Measurements from ENCODE around the gene PHF1. TPM values are rescaled to one million over a fixed set of nuclear protein-coding genes. Genes with fewer than 3 reads are reported as not detected.

The PHF1 gene
- total and polyA plus RNA-seq, 2 of the 13 experiments (the other 11 are each of a cell fraction or from before 2014, with no cell fraction given), result 25.4 to 61.9 TPM

GRCh38 chr6:33380272-33380981 lies 30.4 kb upstream of the PHF1 start:
- POLR2A ChIA-PET, result no interaction called here
- ATAC-seq, result no peak
- Histone ChIP-seq H3K9me3 (ENCODE audit: low read length) (no peaks in the 10 kb centered on the region), H2AFZ (ENCODE audit: low read length) (no peak overlapping the region), H3K27me3 (ENCODE audit: control insufficient read depth in 1 of 2, insufficient read depth in 2 of 2, low read length in 2 of 2) (no peaks in the 10 kb centered on the region), H4K20me1 (ENCODE audit: insufficient read depth, low read length) (no peaks in the 10 kb centered on the region), H3K9ac (ENCODE audit: insufficient read depth, low read depth, low read length) (no peak overlapping the region), H3K4me1 (ENCODE audit: insufficient read depth, low read length) (peaks cover 13% of the 10 kb centered on the region), H3K79me2 (ENCODE audit: insufficient read depth, low read length) (no peaks in the 10 kb centered on the region), H3K4me2 (ENCODE audit: low read depth, low read length) (no peak overlapping the region), H3K36me3 (replicated peaks in 1 of 2; ENCODE audit: control insufficient read depth in 1 of 2, insufficient read depth in 2 of 2, low read length in 2 of 2) (no peaks in the 10 kb centered on the region), H3K27ac (ENCODE audit: extremely low read length, insufficient read depth, low read length) (no peak overlapping the region), H3K4me3 (replicated peaks in 1 of 3; ENCODE audit: insufficient read depth in 1 of 3, low read depth in 2 of 3, low read length in 3 of 3) (no peak overlapping the region)
- intact Hi-C loops (cut with micrococcal nuclease; ENCODE audit: unreplicated experiment) (no loop called here), in situ Hi-C loops (cut with HindIII; ENCODE audit: extremely low pct_ligation_motif_present, low pct_unique_long_range_greater_than_20kb) (no loop called here)
- 51% methylated on average over 2 of the region's 2 CpGs for WGBS (ENCODE audit: low lambda C conversion rate)
- BruUV-seq (replicated peaks), result no TSS peak
- DNase-seq (ENCODE audit: low spot score), result no peak
- TF ChIP-seq NFATC3 (CRISPR knock-in tag; IDR thresholded peaks at IDR 0.05), result no peak
- TF ChIP-seq ONECUT2 (CRISPR knock-in tag; IDR thresholded peaks at IDR 0.05), result no peak
- TF ChIP-seq TBX3 (IDR thresholded peaks at IDR 0.05; ENCODE audit: borderline replicate concordance), result no peak
- TF ChIP-seq ZKSCAN1 (IDR thresholded peaks at IDR 0.05; ENCODE audit: low read length), result no peak
- TF ChIP-seq ZKSCAN5 (CRISPR knock-in tag; IDR thresholded peaks at IDR 0.05), result no peak
- TF ChIP-seq GPN1 (CRISPR knock-in tag; IDR thresholded peaks at IDR 0.05; ENCODE audit: borderline replicate concordance), result no peak
- no peak for TF ChIP-seq MAF1 (CRISPR knock-in tag; IDR thresholded peaks at IDR 0.05; ENCODE audit: borderline replicate concordance)
- no peak for TF ChIP-seq ZFP82 (CRISPR knock-in tag; IDR thresholded peaks at IDR 0.05; ENCODE audit: borderline replicate concordance)
- TF ChIP-seq SPEN (CRISPR knock-in tag; IDR thresholded peaks at IDR 0.05; ENCODE audit: low read depth), result no peak
- no peak for TF ChIP-seq SOX6 (IDR thresholded peaks at IDR 0.05)
- TF ChIP-seq SOX6 (CRISPR knock-in tag; IDR thresholded peaks at IDR 0.05), result no peak
- no peak for TF ChIP-seq CBX2 (IDR thresholded peaks at IDR 0.05; ENCODE audit: low read depth, low read length)
- no peak for TF ChIP-seq CBX2 (CRISPR knock-in tag; IDR thresholded peaks at IDR 0.05; ENCODE audit: low read depth)
- no peak for TF ChIP-seq TRAFD1 (CRISPR knock-in tag; IDR thresholded peaks at IDR 0.05; ENCODE audit: borderline replicate concordance)
- TF ChIP-seq POLR2AphosphoS2 (IDR thresholded peaks at IDR 0.05; ENCODE audit: low read depth, low read length), result no peak
- TF ChIP-seq HNF1B (CRISPR knock-in tag; IDR thresholded peaks at IDR 0.05), result no peak
- TF ChIP-seq ZNF629 (CRISPR knock-in tag; conservative IDR thresholded peaks at IDR 0.05), result no peak
- no peak for FAIRE-seq
- CTCF ChIA-PET (ENCODE audit: low intra/inter-chr PET ratio, low total read pairs), result no interaction called here
